Skeletal muscle tissue (tissue), 4 donors: ENCODE results near the gene ARHGAP6. TPM values are rescaled to one million over a fixed set of nuclear protein-coding genes. Genes with fewer than 3 reads are reported as not detected.

Source experiments
- H3K27ac ChIP-seq: one replicate; pipeline ENCODE4 v1.7.0; 2013; ENCODE audit warnings: mild to moderate bottlenecking, low read depth, low read length, inconsistent platforms
- H3K27me3 ChIP-seq, 3 donors: one replicate each; pipeline ENCODE4 v1.7.0; 2013; ENCODE audit warnings: low read length in 3 of 3; ENCODE audit not compliant: control insufficient read depth in 3 of 3, insufficient read depth in 3 of 3
- H3K36me3 ChIP-seq, 3 donors: one replicate each; pipeline ENCODE4 v1.7.0; 2013; ENCODE audit warnings: low read length in 3 of 3; ENCODE audit not compliant: control insufficient read depth in 3 of 3, insufficient read depth in 3 of 3
- H3K4me1 ChIP-seq, 3 donors: one replicate each; pipeline ENCODE4 v1.7.0; 2013; ENCODE audit warnings: low read length in 3 of 3, mild to moderate bottlenecking in 3 of 3; ENCODE audit not compliant: control insufficient read depth in 3 of 3, insufficient read depth in 3 of 3
- H3K4me3 ChIP-seq, 3 donors: one replicate each; pipeline ENCODE4 v1.7.0; 2013; ENCODE audit warnings: low read length in 3 of 3
- H3K9ac ChIP-seq, 3 donors: one replicate each; pipeline ENCODE4 v1.7.0; 2013; ENCODE audit warnings: low read length in 3 of 3, mild to moderate bottlenecking in 3 of 3, moderate library complexity in 2 of 3, low read depth in 1 of 3
- H3K9me3 ChIP-seq, 3 donors: one replicate each; pipeline ENCODE4 v1.7.0; 2013; ENCODE audit warnings: low read length in 3 of 3; ENCODE audit not compliant: control insufficient read depth in 3 of 3
- total RNA-seq: library from RNA; depleted of rRNA; stranded (reverse); fragments of >200 nt; gene quantifications from one replicate; pipeline ENCODE4 v1.2.3, GENCODE V29; 2014
- donor health status: Osteomylitis.

Gene ARHGAP6
- total RNA-seq, 1 donor from 2014 or later: 8.4 TPM

GRCh38 chrX:11109968-11110367 is 555.8 kb downstream of the ARHGAP6 start:
- H3K27ac ChIP-seq: no peak overlapping the region
- no peak overlapping the region for H3K4me3 ChIP-seq
- H3K27me3 ChIP-seq: no peaks in the 10 kb centered on the region
- H3K36me3 ChIP-seq: peaks cover 5 to 13% (median 8%) of the 10 kb centered on the region in 3 donors
- H3K9me3 ChIP-seq: no peaks in the 10 kb centered on the region
- H3K4me1 ChIP-seq: peaks cover 12 to 24% (median 15%) of the 10 kb centered on the region in 3 donors
- no peak overlapping the region for H3K9ac ChIP-seq

GRCh38 chrX:11108253-11108941 is 557.3 kb downstream of the ARHGAP6 start:
- Histone ChIP-seq H3K27ac (no peak overlapping the region), H3K4me1 (peaks cover 12 to 18% (median 15%) of the 10 kb centered on the region in 3 donors), H3K4me3 (no peak overlapping the region), H3K36me3 (peaks cover 1 to 2% (median 2%) of the 10 kb centered on the region in 3 donors), H3K9ac (no peak overlapping the region), H3K9me3 (no peaks in the 10 kb centered on the region), H3K27me3 (no peaks in the 10 kb centered on the region)

GRCh38 chrX:11105080-11105479 is 560.6 kb downstream of the ARHGAP6 start:
- H3K36me3 ChIP-seq: no peaks in the 10 kb centered on the region

GRCh38 chrX:11103751-11104150 is 562.0 kb downstream of the ARHGAP6 start:
- H3K4me3 ChIP-seq: no peak overlapping the region
- H3K9ac ChIP-seq: no peak overlapping the region
- no peaks in the 10 kb centered on the region for H3K4me1 ChIP-seq
- no peaks in the 10 kb centered on the region for H3K9me3 ChIP-seq
- H3K27ac ChIP-seq: no peak overlapping the region
- H3K36me3 ChIP-seq: no peaks in the 10 kb centered on the region
- H3K27me3 ChIP-seq: no peaks in the 10 kb centered on the region

More at GRCh38 chrX:11105080-11105479, 560.6 kb downstream of the ARHGAP6 start:
- no peaks in the 10 kb centered on the region for H3K27me3 ChIP-seq
- no peak overlapping the region for H3K9ac ChIP-seq
- no peaks in the 10 kb centered on the region for H3K4me1 ChIP-seq
- H3K27ac ChIP-seq: no peak overlapping the region
- no peak overlapping the region for H3K4me3 ChIP-seq
- no peaks in the 10 kb centered on the region for H3K9me3 ChIP-seq

- no peak overlapping the region for H3K9ac ChIP-seq
- no peaks in the 10 kb centered on the region for H3K4me1 ChIP-seq
- no peak overlapping the region for H3K27ac ChIP-seq
- H3K27me3 ChIP-seq: no peaks in the 10 kb centered on the region
- no peaks in the 10 kb centered on the region for H3K36me3 ChIP-seq
- H3K4me3 ChIP-seq: no peak overlapping the region
- no peaks in the 10 kb centered on the region for H3K9me3 ChIP-seq
These were observed 562.7 kb downstream of the ARHGAP6 start for GRCh38 chrX:11103006-11103405.

- no peaks in the 10 kb centered on the region for H3K36me3 ChIP-seq
- H3K9me3 ChIP-seq: no peaks in the 10 kb centered on the region
- no peaks in the 10 kb centered on the region for H3K27me3 ChIP-seq
- H3K4me1 ChIP-seq: no peaks in the 10 kb centered on the region
- H3K4me3 ChIP-seq: no peak overlapping the region
- no peak overlapping the region for H3K27ac ChIP-seq
- H3K9ac ChIP-seq: no peak overlapping the region
These were observed 565.3 kb downstream of the ARHGAP6 start for GRCh38 chrX:11100281-11101035.

GRCh38 chrX:11099465-11099864 is 566.3 kb downstream of the ARHGAP6 start:
- Histone ChIP-seq H3K27me3 (no peaks in the 10 kb centered on the region), H3K9me3 (no peaks in the 10 kb centered on the region), H3K27ac (no peak overlapping the region), H3K9ac (no peak overlapping the region), H3K4me1 (no peaks in the 10 kb centered on the region), H3K36me3 (no peaks in the 10 kb centered on the region), H3K4me3 (no peak overlapping the region)

GRCh38 chrX:11097933-11098332 is 567.8 kb downstream of the ARHGAP6 start:
- Histone ChIP-seq H3K27me3 (no peaks in the 10 kb centered on the region), H3K4me1 (no peaks in the 10 kb centered on the region), H3K9ac (no peak overlapping the region), H3K9me3 (no peaks in the 10 kb centered on the region), H3K36me3 (no peaks in the 10 kb centered on the region), H3K4me3 (no peak overlapping the region), H3K27ac (no peak overlapping the region)

GRCh38 chrX:11089802-11090201 is 575.9 kb downstream of the ARHGAP6 start:
- Histone ChIP-seq H3K36me3 (no peaks in the 10 kb centered on the region), H3K27me3 (no peaks in the 10 kb centered on the region), H3K4me1 (no peaks in the 10 kb centered on the region), H3K27ac (no peak overlapping the region), H3K4me3 (no peak overlapping the region), H3K9me3 (no peaks in the 10 kb centered on the region), H3K9ac (no peak overlapping the region)
